WTC11 (cell line): Measurements from ENCODE around the gene PKP1.

ENCODE experiments used
- ZNF512 ChIP-seq: sonication (generic); formaldehyde crosslinking; IDR thresholded peaks from 2 replicates; pipeline ENCODE4 v1.8.1; 2022; ENCODE audit warnings: missing genetic modification reagents, borderline replicate concordance
- TF ChIP-seq, protein P1 (sequence below): fragments of 200-600 bp; IDR thresholded peaks from 2 replicates; pipeline ENCODE4 v1.8.0; 2022; ENCODE audit warnings: antibody characterized with exemption

DNA sequence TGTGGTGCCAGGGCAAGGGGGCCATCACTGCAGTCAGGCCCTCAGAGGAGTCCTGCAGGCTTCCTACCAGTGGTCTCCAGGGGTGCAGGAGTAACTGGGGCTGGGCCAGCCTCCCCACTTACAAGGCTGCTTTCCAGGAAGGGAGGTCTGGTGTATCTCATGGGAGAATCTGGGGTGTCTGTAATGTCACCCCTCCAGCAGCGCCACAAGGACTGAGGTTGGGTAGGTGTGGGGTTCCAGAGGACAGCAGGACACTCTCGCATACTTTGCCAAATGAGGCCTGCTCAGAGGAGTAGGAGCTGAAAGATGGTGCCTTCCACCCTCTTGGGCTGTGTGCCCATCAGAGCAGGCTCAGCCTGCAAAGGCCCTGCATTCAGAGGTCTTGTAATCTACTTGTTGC lies 47.2 kb downstream of the PKP1 start:
- TF ChIP-seq, protein P1, sequence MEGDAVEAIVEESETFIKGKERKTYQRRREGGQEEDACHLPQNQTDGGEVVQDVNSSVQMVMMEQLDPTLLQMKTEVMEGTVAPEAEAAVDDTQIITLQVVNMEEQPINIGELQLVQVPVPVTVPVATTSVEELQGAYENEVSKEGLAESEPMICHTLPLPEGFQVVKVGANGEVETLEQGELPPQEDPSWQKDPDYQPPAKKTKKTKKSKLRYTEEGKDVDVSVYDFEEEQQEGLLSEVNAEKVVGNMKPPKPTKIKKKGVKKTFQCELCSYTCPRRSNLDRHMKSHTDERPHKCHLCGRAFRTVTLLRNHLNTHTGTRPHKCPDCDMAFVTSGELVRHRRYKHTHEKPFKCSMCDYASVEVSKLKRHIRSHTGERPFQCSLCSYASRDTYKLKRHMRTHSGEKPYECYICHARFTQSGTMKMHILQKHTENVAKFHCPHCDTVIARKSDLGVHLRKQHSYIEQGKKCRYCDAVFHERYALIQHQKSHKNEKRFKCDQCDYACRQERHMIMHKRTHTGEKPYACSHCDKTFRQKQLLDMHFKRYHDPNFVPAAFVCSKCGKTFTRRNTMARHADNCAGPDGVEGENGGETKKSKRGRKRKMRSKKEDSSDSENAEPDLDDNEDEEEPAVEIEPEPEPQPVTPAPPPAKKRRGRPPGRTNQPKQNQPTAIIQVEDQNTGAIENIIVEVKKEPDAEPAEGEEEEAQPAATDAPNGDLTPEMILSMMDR = no peak
- no peak for TF ChIP-seq ZNF512 (CRISPR knock-in tag)
